H9 (cell line): ENCODE measurements around the gene DHRS2. TPM values are rescaled to one million over a fixed set of nuclear protein-coding genes. Genes with fewer than 3 reads are reported as not detected.

Source experiments
- DNase-seq: peaks from one replicate; pipeline ENCODE4 v3.0.0-alpha.2; 2017
- H2AFZ ChIP-seq: one replicate; pipeline ENCODE4 v1.6.1; 2013; ENCODE audit warnings: mild to moderate bottlenecking, low read length, control low read depth, moderate library complexity
- H2AK5ac ChIP-seq: 2 replicates; pipeline ENCODE4 v1.6.1; 2013; ENCODE audit warnings: low read length, control low read depth, mixed read lengths; ENCODE audit not compliant: insufficient read length
- H2BK120ac ChIP-seq: one replicate; pipeline ENCODE4 v1.6.1; 2013; ENCODE audit warnings: low read depth, mild to moderate bottlenecking, low read length, control low read depth, inconsistent platforms; ENCODE audit not compliant: poor library complexity, severe bottlenecking
- H2BK12ac ChIP-seq: 2 replicates; pipeline ENCODE4 v1.6.1; 2013; ENCODE audit warnings: low read length, control low read depth, mixed read lengths, low read depth; ENCODE audit not compliant: insufficient read length
- H2BK15ac ChIP-seq: 2 replicates; pipeline ENCODE4 v1.6.1; 2013; ENCODE audit warnings: low read depth, low read length, control low read depth
- H2BK20ac ChIP-seq: one replicate; pipeline ENCODE4 v1.6.1; 2013; ENCODE audit warnings: low read depth, mild to moderate bottlenecking, low read length, control low read depth, inconsistent platforms; ENCODE audit not compliant: poor library complexity, severe bottlenecking
- H2BK5ac ChIP-seq: 2 replicates; pipeline ENCODE4 v1.6.1; 2013; ENCODE audit warnings: low read length, control low read depth, mixed read lengths; ENCODE audit not compliant: insufficient read length
- H3K14ac ChIP-seq: 2 replicates; pipeline ENCODE4 v1.6.1; 2013; ENCODE audit warnings: low read length, control low read depth; ENCODE audit not compliant: insufficient read depth
- H3K18ac ChIP-seq: 2 replicates; pipeline ENCODE4 v1.6.1; 2013; ENCODE audit warnings: low read depth, mild to moderate bottlenecking, mixed read lengths, low read length, control low read depth; ENCODE audit not compliant: insufficient read length
- H3K23ac ChIP-seq: 2 replicates; pipeline ENCODE4 v1.6.1; 2013; ENCODE audit warnings: low read length, control low read depth, mixed read lengths, low read depth; ENCODE audit not compliant: insufficient read length
- H3K23me2 ChIP-seq: 2 replicates; pipeline ENCODE4 v1.6.1; 2013; ENCODE audit warnings: low read depth, mild to moderate bottlenecking, mixed read lengths, low read length, control low read depth; ENCODE audit not compliant: insufficient read length, poor library complexity, severe bottlenecking
- H3K27ac ChIP-seq: 2 replicates; pipeline ENCODE4 v1.5.1; 2013; ENCODE audit warnings: low read length, control low read depth, mixed read lengths, low read depth; ENCODE audit not compliant: insufficient read length
- H3K27me3 ChIP-seq: 2 replicates; pipeline ENCODE4 v1.6.1; 2013; ENCODE audit warnings: low read length, control low read depth, inconsistent platforms; ENCODE audit not compliant: insufficient read depth
- H3K4ac ChIP-seq: 2 replicates; pipeline ENCODE4 v1.6.1; 2013; ENCODE audit warnings: low read depth, mild to moderate bottlenecking, control low read depth, inconsistent platforms, low read length, moderate library complexity
- H3K4me1 ChIP-seq: 2 replicates; pipeline ENCODE4 v1.6.1; 2013; ENCODE audit warnings: low read length, control low read depth, inconsistent platforms; ENCODE audit not compliant: insufficient read depth
- H3K4me2 ChIP-seq: 2 replicates; pipeline ENCODE4 v1.6.1; 2013; ENCODE audit warnings: low read length, control low read depth, mixed read lengths; ENCODE audit not compliant: insufficient read length, insufficient read depth
- H3K56ac ChIP-seq: 2 replicates; pipeline ENCODE4 v1.6.1; 2013; ENCODE audit warnings: low read depth, mild to moderate bottlenecking, mixed read lengths, low read length, control low read depth; ENCODE audit not compliant: insufficient read length
- H3K79me1 ChIP-seq: 2 replicates; pipeline ENCODE4 v1.6.1; 2013; ENCODE audit warnings: low read depth, mild to moderate bottlenecking, moderate library complexity, low read length, control low read depth, inconsistent platforms; ENCODE audit not compliant: insufficient read depth, poor library complexity, severe bottlenecking
- H3K79me2 ChIP-seq: 2 replicates; pipeline ENCODE4 v1.6.1; 2013; ENCODE audit warnings: low read length, control low read depth, inconsistent platforms; ENCODE audit not compliant: insufficient read depth
- H3K9ac ChIP-seq: 2 replicates; pipeline ENCODE4 v1.6.1; 2013; ENCODE audit warnings: low read length, control low read depth, mixed read lengths; ENCODE audit not compliant: insufficient read length; ENCODE audit errors: extremely low read depth
- H3K9me3 ChIP-seq: one replicate; pipeline ENCODE4 v1.6.1; 2013; ENCODE audit warnings: low read depth, low read length, inconsistent platforms; ENCODE audit not compliant: control insufficient read depth
- H3T11ph ChIP-seq: one replicate; pipeline ENCODE4 v1.6.1; 2013; ENCODE audit warnings: mild to moderate bottlenecking, low read length, control low read depth, inconsistent platforms
- H4K20me1 ChIP-seq: one replicate; pipeline ENCODE4 v1.6.1; 2013; ENCODE audit not compliant: control insufficient read depth, insufficient read length, insufficient read depth
- H4K5ac ChIP-seq: 2 replicates; pipeline ENCODE4 v1.6.1; 2013; ENCODE audit warnings: low read depth, mild to moderate bottlenecking, mixed read lengths, low read length, control low read depth; ENCODE audit not compliant: insufficient read length
- H4K8ac ChIP-seq: replicated peaks from 2 replicates; pipeline ENCODE4 v1.6.1; 2013; ENCODE audit warnings: low read length, control low read depth, mixed read lengths, low read depth; ENCODE audit not compliant: insufficient read length
- H4K91ac ChIP-seq: 2 replicates; pipeline ENCODE4 v1.6.1; 2013; ENCODE audit warnings: low read depth, mild to moderate bottlenecking, moderate library complexity, mixed read lengths, low read length, control low read depth; ENCODE audit not compliant: insufficient read length
- H3K27ac Mint-ChIP-seq, 3 experiments: 2 replicates in 2 of 3; 3 replicates in 1 of 3; pipeline ENCODE4 v1.8.0; 2020 to 2021; ENCODE audit warnings: mixed read lengths in 3 of 3, mild to moderate bottlenecking in 1 of 3, moderate library complexity in 1 of 3
- H3K27me3 Mint-ChIP-seq: 2 replicates; pipeline ENCODE4 v1.8.0; 2021; ENCODE audit warnings: low read depth, mild to moderate bottlenecking, moderate library complexity, mixed read lengths
- H3K36me3 Mint-ChIP-seq, 3 experiments: 2 replicates in 2 of 3; 3 replicates in 1 of 3; pipeline ENCODE4 v1.8.0; 2020 to 2021; ENCODE audit warnings: low read depth in 3 of 3, mixed read lengths in 3 of 3; ENCODE audit not compliant: insufficient read depth in 1 of 3
- H3K4me1 Mint-ChIP-seq, 2 experiments: 2 replicates each; pipeline ENCODE4 v1.8.0; 2020; ENCODE audit warnings: mixed read lengths in 2 of 2
- H3K4me3 Mint-ChIP-seq, 2 experiments: 2 replicates in 1 of 2; 3 replicates in 1 of 2; pipeline ENCODE4 v1.8.0; 2020 to 2021; ENCODE audit warnings: mild to moderate bottlenecking in 2 of 2, mixed read lengths in 2 of 2, moderate library complexity in 1 of 2
- H3K9me3 Mint-ChIP-seq, 2 experiments: 2 replicates in 1 of 2; 3 replicates in 1 of 2; pipeline ENCODE4 v1.8.0; 2020; ENCODE audit warnings: mild to moderate bottlenecking in 2 of 2, mixed read lengths in 2 of 2, moderate library complexity in 1 of 2
- CTCF ChIP-seq: fragments of 200-600 bp; sonication (generic); conservative IDR thresholded peaks from 3 replicates; pipeline ENCODE4 v1.8.0; 2021; ENCODE audit warnings: antibody characterized with exemption, mild to moderate bottlenecking
- WGBS: extraction: QIAGEN DNeasy Blood & Tissue Kit; methylation state at CpG from one replicate; pipeline ENCODE4 v1.1.7; 2013; ENCODE audit warnings: missing lambda C conversion rate, low lambda C conversion rate, mixed read lengths; ENCODE audit not compliant: insufficient read length; ENCODE audit errors: extremely low coverage; 5-methylcytosine and 5-hydroxymethylcytosine counted together
- total RNA-seq: library from RNA; stranded (reverse); gene quantifications from 2 replicates; pipeline ENCODE4 v1.2.1, GENCODE V29; 2021

DHRS2 gene
- total RNA-seq, 1 experiment from 2014 or later = 0.66 TPM

- H3K9me3 Mint-ChIP-seq = peaks cover 0 to 29% of the 10 kb centered on the region in 2 experiments; a peak in 2 of 5 replicates
- no peaks in the 10 kb centered on the region for H3K9me3 ChIP-seq
Observed at GRCh38 chr14:23664207-23664885, 28.2 kb downstream of the DHRS2 start.

More at GRCh38 chr14:23664207-23664885, 28.2 kb downstream of the DHRS2 start:
- Mint-ChIP-seq H3K4me3 (no peak overlapping the region), H3K4me1 (no peaks in the 10 kb centered on the region), H3K36me3 (no peaks in the 10 kb centered on the region), H3K27me3 (peaks cover 8% of the 10 kb centered on the region), H3K27ac (no peak overlapping the region)
- Histone ChIP-seq H3K18ac (no peak overlapping the region), H3T11ph (no peak overlapping the region), H2AFZ (no peak overlapping the region), H3K79me2 (no peaks in the 10 kb centered on the region), H3K9ac (no peak overlapping the region), H2BK20ac (no peak overlapping the region), H2BK5ac (no peak overlapping the region), H4K20me1 (no peaks in the 10 kb centered on the region), H3K56ac (no peak overlapping the region), H3K14ac (no peak overlapping the region), H3K27ac (no peak overlapping the region), H3K23me2 (no peaks in the 10 kb centered on the region), H2BK15ac (no peak overlapping the region), H3K23ac (no peak overlapping the region), H2AK5ac (no peak overlapping the region), H3K27me3 (no peaks in the 10 kb centered on the region), H4K8ac (no peak overlapping the region), H3K4ac (no peak overlapping the region), H4K91ac (no peak overlapping the region), H4K5ac (no peak overlapping the region), H3K79me1 (no peaks in the 10 kb centered on the region), H2BK120ac (no peak overlapping the region), H3K4me1 (no peaks in the 10 kb centered on the region), H3K4me2 (no peak overlapping the region), H2BK12ac (no peak overlapping the region)
- no peak for DNase-seq
- WGBS = no CpG with 5 or more reads among the region's 5 CpGs
- no peak for TF ChIP-seq CTCF
